Stimulated activated CD4-positive, alpha-beta T cell treated with anti-CD3 and anti-CD28 coated beads, TNF-alpha, amount 100 ng/mL, for 1 hour (primary cell): ENCODE measurements around the gene KRT26.
"Not testable (repeated sequence)": the region's sequence is repeated elsewhere in the genome, so short reads cannot be mapped to it uniquely, and the experiment has no call there.

ENCODE experiments used
- DNase-seq, 3 donors: peaks; one replicate each; pipeline ENCODE4 v3.0.0-alpha.2; 2020; ENCODE audit warnings: low read depth in 3 of 3, low spot score in 1 of 3

Gene KRT26

DNA sequence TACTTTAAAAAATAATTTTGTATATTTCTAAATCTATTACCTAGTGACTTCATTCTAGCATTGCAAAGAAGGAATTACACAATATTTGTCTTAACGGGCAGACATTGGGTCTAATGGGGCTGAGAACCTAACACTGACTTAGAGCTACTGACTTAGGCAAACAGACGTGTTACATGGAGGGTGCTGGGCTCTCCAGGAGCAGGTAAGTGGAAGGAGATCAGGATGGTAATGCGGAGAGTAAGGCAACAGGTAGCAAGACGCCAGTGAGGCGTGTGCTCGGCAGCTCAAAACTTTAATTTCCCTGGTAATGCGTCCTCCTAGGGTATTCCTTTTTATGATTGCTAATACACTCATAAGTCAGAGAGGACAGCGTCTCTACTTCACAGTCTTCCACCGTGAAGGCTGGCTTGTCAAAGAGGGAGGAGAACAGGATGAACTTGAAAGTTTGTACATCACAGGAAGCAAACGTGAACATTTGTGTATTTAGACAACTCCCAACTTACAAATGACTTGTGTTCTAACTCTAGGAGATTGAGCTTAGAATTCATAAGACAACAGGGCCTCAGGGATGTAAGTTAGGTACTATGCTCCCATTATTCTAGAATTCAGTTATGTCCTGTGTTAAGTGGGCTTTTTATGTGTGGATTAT is 23.1 kb upstream of the KRT26 start:
- DNase-seq = no peak

GRCh38 chr17:40794466-40794865 is 22.5 kb upstream of the KRT26 start:
- DNase-seq = no peak

DNA sequence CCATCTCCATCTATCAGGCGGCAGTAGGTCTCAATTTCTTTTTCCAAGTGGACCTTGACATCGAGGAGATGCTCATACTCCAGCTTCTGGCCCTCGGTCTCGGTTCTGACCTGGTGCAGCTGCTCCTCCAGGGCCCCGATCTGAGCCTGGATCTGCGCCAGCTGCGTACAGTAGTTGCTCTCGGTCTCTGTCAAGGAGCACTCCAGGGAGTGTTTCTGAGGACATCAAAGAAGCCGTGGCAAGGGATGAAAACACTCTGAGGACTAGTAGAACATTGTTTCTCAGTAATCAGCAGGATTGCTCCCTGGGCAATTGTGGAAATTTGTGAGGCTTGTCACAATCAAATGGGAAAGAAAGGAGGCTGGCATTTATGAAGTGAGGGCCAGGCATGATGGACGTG is 21.8 kb upstream of the KRT26 start:
- no peak for DNase-seq

DNA sequence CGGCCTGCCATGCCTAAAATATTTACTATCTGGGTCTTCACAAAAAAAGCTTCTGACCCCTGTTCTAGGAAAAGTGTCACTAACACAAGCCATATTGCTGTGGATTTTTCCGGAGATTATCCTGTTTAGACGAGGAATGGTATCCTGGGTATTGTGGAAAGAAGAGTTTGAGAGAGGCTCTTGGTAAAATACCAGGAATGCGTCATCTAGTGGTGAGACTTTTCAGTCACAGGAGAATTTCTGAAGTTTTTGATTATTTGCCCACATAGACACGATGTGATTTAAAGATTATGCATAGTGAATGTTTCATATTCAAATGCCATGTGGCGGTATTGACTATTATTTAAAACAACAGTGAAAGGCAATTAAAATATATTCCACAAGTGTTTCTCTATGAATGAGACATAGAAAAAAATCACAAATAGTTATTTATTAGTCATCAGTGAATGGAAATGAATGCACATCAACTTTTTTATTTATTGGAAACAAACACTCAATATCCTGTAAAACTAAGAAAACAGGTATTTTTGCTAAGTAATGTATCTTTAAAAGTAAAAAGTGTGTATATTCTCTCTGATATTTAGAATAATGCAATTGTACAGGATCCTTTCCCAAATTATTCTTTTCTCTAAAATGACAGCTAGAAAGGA is 19.9 kb upstream of the KRT26 start:
- DNase-seq = no peak

DNA sequence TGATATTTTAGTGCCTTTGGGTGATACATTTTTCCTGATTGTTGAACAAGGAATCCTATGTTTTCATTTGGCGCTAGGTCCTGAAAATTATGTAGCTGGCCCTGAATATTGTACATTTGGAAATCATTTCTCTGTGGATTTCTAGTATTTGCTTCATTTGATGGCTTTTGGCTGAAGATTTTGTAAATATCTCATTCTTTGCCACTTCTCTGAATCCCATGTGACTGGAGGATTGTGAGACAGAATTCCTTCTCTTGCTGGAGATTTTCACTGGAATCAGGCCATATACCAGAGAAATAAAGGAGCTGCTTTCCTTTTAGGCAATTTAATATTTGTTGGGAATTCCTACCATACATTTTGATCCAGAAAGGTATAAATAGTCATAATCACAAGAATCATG is 19.1 kb upstream of the KRT26 start:
- DNase-seq = no peak

DNA sequence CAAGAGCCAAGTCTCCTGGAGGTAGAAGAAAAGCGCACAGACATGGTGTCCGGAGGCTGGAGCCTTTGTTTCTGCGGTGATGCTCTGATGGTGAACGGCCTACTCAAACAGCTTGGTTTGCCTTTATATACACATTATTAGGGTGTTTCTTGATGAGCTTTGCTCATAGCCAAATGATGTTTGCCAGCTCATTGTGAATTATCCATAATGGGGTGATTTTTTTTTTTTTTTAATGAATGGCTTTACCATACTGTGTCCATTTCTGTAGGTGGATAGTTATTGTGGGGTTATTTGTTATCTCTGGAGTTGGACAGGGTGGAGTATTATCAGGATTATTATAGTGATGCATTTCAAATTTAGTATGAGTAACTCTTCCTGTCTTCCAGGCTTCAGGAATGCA is 10.4 kb upstream of the KRT26 start, which contains the start of gene KRT27:
Gene KRT27, minus strand, starts transcription at position 101 of the 400 bp plus-strand sequence. Its CDS starts 57 bp downstream, at position 44.
- no peak for DNase-seq

DNA sequence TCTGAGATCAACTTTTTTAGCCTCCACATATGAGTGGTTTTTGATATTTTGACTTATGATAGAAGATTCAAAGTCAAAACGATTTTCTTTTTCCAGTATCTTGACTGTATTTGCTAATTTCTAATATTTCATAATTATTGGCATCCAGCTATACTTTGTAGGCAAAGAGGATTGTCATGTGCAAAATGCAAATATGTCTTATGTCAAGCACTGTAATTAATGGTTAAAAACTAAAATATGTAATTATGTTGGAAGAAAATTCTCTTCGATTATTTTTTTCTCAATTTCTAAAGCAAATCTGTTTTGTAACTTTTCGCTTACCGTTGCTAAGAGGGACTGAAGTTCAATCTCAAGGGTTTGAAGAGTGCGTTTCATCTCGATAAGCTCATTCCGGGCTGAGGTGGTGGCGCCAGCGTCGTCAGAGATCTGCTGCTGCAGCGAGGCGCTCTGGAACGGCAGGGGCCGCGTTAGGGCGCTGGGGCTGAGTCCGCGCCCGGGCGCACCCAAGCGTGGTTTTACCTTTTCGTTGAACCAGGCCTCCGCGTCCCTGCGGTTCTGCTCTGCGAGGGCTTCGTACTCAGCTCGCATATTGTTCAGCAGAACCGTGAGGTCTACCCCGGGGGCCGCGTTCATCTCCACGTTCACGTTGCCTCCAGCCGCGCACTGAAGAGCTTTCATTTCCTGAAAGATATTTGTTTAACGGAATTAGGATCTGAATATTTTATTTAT is 7.3 kb upstream of the KRT26 start:
- DNase-seq = peak in 1 of 3 donors; percentile 16

DNA sequence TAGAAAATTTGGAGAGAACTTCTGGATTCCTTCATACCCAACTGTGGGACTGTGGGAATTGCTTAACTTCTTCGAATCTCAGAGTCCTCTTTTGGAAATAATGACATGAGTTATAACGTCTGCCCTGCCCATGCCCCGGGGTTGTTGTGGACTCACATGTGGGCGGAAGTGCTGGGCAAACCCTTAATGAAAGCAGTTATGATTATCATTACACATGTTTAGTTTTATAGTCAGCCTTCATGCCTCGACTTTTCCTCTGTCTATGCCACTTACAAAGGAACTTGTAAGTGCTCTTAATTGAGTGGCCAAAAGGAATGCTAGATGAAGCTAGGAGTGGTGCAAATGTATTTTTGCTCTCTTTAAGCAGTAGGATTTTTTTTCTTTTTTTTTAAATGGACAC is 6.5 kb upstream of the KRT26 start:
- no peak for DNase-seq

DNA sequence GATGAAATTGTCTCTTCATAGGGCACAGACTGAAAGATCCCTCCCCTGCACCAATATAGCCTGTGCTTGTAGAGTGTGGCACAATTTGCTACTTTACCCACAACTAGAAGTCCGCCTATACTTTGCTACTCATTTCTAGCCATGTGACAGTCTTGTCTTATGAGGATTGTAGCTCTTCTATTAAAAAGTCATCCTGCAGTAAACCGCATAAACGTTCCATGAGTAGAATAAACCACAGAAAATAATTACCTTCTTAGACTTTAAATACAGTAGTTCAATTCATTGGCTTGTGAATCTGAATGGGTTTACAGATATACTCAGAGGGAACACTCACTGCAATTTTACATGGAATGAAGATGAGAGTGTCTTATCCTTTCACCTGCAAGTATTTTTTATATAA is 6.0 kb upstream of the KRT26 start:
- DNase-seq = no peak

GRCh38 chr17:40777459-40777858 is 5.5 kb upstream of the KRT26 start:
- no peak for DNase-seq

- no peak for DNase-seq
Observed at GRCh38 chr17:40775945-40776344, 3.9 kb upstream of the KRT26 start.

GRCh38 chr17:40765657-40766056 is 6.3 kb downstream of the KRT26 start:
- no peak for DNase-seq

DNA sequence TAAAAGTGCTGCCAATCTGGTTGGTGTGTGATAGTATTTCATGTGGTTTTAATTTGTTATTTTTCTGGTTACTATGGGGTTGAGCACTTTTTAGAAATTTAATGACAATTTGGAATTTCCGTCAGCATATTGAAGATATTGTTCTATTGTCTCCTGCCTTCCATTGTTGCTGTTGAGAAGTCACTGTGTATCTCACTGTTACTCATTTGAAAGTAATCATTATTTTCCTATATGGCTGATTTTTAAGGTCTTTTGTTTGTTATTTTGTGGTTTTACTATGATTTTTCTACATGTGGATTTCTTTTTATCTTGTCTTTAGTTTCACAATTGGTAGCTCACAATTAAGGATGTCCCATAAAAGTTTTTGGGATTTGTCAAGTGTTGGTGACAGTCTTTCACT is 8.2 kb downstream of the KRT26 start:
- DNase-seq = no peak

DNA sequence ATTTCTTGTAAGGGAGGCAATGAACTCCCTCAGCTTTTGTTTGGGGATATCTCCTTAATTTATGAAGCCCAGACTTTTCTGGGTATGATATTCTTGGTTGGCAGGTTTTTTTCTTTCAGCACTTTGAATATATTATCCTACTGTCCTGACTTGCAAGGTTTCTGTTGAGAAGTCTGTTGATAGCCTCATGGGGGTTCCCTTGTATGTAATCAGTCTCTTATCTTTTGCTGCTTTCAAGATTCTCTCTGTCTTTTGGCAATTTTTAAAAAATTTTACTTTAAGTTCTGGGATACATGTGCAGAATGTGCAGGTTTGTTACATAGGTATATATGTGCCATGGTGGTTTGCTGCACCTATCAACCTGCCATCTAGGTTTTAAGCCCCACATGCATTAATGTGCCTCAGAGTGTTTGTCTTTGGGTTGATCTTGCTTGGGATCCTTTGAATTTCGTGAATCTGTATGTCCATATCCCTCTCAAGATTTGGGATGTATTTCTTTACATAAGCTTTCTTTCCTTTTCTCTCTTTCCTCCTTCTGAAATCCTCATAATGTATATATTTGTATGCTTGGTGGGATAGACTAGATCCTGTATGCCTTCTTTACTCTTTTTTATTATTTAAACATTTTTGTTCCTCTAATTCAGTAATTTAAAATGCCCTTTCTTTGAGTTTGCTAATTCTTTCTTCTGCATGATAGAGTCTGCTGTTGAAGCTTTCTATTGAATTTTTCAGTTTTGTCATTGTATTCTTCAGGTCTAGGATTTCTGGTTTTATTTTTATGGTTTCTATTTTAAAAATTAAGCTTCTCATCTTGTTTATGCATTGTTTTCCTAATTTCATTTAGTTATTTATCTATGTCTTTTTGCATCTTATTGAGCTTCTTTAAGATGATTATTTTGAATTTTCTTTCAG is 11.6 kb downstream of the KRT26 start:
- DNase-seq = no peak

- no peak for DNase-seq
Observed at GRCh38 chr17:40755231-40755630, 16.8 kb downstream of the KRT26 start, which contains the start of gene KRT25. Gene KRT25 (minus strand): TSS chr17:40755331. CDS start chr17:40755271, 60 bp downstream.

DNA sequence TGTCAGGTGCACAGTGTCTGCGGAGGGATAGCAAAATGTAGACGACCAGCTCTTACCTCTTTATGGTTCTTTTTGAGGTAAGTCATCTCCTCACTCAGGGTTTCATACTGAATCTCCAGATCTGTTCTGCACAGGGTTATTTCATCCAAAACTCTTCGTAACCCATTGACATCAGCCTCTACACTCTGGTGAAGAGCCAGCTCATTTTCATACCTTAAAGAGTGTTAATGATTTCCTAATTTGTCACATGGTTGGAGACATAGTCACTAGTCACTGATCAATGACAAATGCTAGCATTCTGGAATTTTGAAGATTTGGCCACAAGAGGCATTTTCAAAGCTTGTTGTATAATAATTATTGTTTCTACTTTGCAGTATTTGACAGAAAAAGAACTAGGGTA is 18.2 kb downstream of the KRT26 start:
- no peak for DNase-seq

DNA sequence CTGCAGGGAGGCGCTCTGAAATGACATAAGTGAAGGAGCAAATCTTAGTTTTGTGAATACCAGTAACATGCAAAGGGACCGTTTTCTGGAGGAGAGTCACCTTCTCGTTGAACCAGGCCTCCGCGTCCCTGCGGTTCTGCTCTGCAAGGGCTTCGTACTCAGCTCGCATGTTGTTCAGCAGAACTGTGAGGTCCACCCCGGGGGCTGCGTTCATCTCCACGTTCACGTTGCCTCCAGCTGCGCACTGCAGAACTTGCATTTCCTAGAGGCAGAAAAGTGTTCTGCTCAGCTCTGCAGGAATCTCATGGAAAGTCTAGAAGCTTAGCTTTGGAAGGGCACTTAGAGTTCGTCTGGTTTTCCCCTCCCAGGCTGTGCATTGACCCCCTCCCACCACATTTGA is 20.9 kb downstream of the KRT26 start:
- DNase-seq = no peak

GRCh38 chr17:40750391-40750790 is 21.6 kb downstream of the KRT26 start:
- DNase-seq = no peak

DNA sequence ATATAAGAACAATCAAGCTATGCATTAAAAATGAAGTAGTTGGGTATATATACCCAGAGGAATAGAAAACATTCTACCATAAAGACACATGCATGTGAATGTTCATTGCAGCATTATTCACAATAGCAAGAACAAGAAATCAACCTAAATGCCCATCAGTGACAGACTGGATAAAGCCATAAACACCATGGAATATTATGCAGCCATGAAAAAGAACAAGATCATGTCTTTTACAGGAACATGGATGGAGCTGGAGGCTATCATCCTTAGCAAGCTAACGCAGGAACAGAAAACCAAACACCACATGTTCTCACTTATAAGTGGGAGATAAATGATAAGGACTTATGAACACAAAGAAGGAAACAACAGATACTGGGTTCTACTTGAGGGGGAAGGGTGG is 23.3 kb downstream of the KRT26 start:
- not testable (repeated sequence) for DNase-seq

- no peak for DNase-seq
Observed at GRCh38 chr17:40738553-40738952, 33.4 kb downstream of the KRT26 start.

GRCh38 chr17:40735016-40735415 is 37.0 kb downstream of the KRT26 start:
- no peak for DNase-seq
